HepG2 (cell line): Measurements from ENCODE around the gene PPP1R14D. TPM values are rescaled to one million over a fixed set of nuclear protein-coding genes. Genes with fewer than 3 reads are reported as not detected.

ENCODE experiments used
- ARNTL ChIP-seq: sonication (generic); formaldehyde crosslinking; IDR thresholded peaks from 2 replicates; pipeline ENCODE4 v1.4.0; 2020; ENCODE audit warnings: mild to moderate bottlenecking, missing genetic modification reagents
- BRCA1 ChIP-seq: sonication (generic); formaldehyde crosslinking; IDR thresholded peaks from 2 replicates; pipeline ENCODE4 v1.4.0; 2020; ENCODE audit warnings: missing genetic modification reagents
- FOXP4 ChIP-seq: sonication (generic); formaldehyde crosslinking; IDR thresholded peaks from 2 replicates; pipeline ENCODE4 v1.4.0; 2020; ENCODE audit warnings: missing genetic modification reagents
- JUNB ChIP-seq: sonication (generic); formaldehyde crosslinking; IDR thresholded peaks from 2 replicates; pipeline ENCODE4 v1.8.0; 2022; ENCODE audit warnings: missing genetic modification reagents, mild to moderate bottlenecking, borderline replicate concordance
- MAX ChIP-seq: IDR thresholded peaks from 2 replicates; pipeline ENCODE4 v1.6.1; 2012; ENCODE audit warnings: inconsistent platforms
- NFAT5 ChIP-seq: sonication (generic); formaldehyde crosslinking; IDR thresholded peaks from 2 replicates; pipeline ENCODE4 v1.4.0; 2020; ENCODE audit warnings: missing genetic modification reagents
- NFRKB ChIP-seq: fragments of 450-650 bp; IDR thresholded peaks from 2 replicates; pipeline ENCODE4 v1.6.1; 2017
- PHF8 ChIP-seq: sonication (generic); formaldehyde crosslinking; IDR thresholded peaks from 2 replicates; pipeline ENCODE4 v1.5.0; 2020; ENCODE audit warnings: missing genetic modification reagents
- RFXANK ChIP-seq: IDR thresholded peaks from 2 replicates; pipeline ENCODE4 v1.6.1; 2016
- TOE1 ChIP-seq: sonication (generic); formaldehyde crosslinking; IDR thresholded peaks from 2 replicates; pipeline ENCODE4 v1.4.0; 2020; ENCODE audit warnings: mild to moderate bottlenecking, missing genetic modification reagents
- YY1 ChIP-seq: IDR thresholded peaks from 2 replicates; pipeline ENCODE4 v1.6.1; 2011; ENCODE audit warnings: low read length, low read depth, moderate library complexity, mild to moderate bottlenecking; ENCODE audit not compliant: insufficient read depth, insufficient replicate concordance
- ZBTB49 ChIP-seq: sonication (generic); formaldehyde crosslinking; IDR thresholded peaks from 2 replicates; pipeline ENCODE4 v1.4.0; 2020; ENCODE audit warnings: missing genetic modification reagents, borderline replicate concordance
- ZNF20 ChIP-seq: sonication (generic); formaldehyde crosslinking; IDR thresholded peaks from 2 replicates; pipeline ENCODE4 v1.4.0; 2020; ENCODE audit warnings: mild to moderate bottlenecking, moderate library complexity, missing genetic modification reagents
- ZNF264 ChIP-seq: sonication (generic); formaldehyde crosslinking; IDR thresholded peaks from 2 replicates; pipeline ENCODE4 v1.4.0; 2020; ENCODE audit warnings: missing genetic modification reagents
- ZNF446 ChIP-seq: sonication (generic); formaldehyde crosslinking; IDR thresholded peaks from 2 replicates; pipeline ENCODE4 v1.5.0; 2020; ENCODE audit warnings: mild to moderate bottlenecking, missing genetic modification reagents
- ZNF501 ChIP-seq: sonication (generic); formaldehyde crosslinking; IDR thresholded peaks from 2 replicates; pipeline ENCODE4 v1.5.1; 2020; ENCODE audit warnings: mild to moderate bottlenecking, moderate library complexity, missing genetic modification reagents
- ZNF512B ChIP-seq: sonication (generic); formaldehyde crosslinking; IDR thresholded peaks from 2 replicates; pipeline ENCODE4 v1.5.1; 2020; ENCODE audit warnings: missing genetic modification reagents, mild to moderate bottlenecking, borderline replicate concordance
- polyA plus RNA-seq, 8 experiments: library from polyadenylated mRNA; depleted of rRNA in 3 of 8; stranded (reverse) in 7 of 8; unstranded in 1 of 8; fragments of >200 nt; fragmentation: Illumina TruSeq in 4 of 8; extraction: Trizol in 4 of 8; gene quantifications; 2 replicates each; pipeline versions ENCODE4 v1.2.1 to v1.2.3, GENCODE V29; 2011 to 2016; ENCODE audit warnings: low read depth in 4 of 8, missing spikeins in 1 of 8, mixed read lengths in 1 of 8; ENCODE audit not compliant: insufficient read depth in 1 of 8
- total RNA-seq, 5 experiments: library from RNA; depleted of rRNA; stranded (reverse); fragments of >200 nt; fragmentation: Illumina TruSeq; extraction: Trizol; gene quantifications; 2 replicates each; pipeline ENCODE4 v1.2.3, GENCODE V29; 2016; ENCODE audit warnings: low read depth in 1 of 5

Gene PPP1R14D
- total and polyA plus RNA-seq, 2 of the 13 experiments (the other 11 are each of a cell fraction or from before 2014, with no cell fraction given), result 0.53 to 0.55 TPM

GRCh38 chr15:40845511-40846284, 17.2 kb upstream of the PPP1R14D start (continued):
- TF ChIP-seq YY1 (no peak), ZNF512B (CRISPR knock-in tag) (no peak), NFRKB (no peak), ZBTB49 (CRISPR knock-in tag) (no peak), ZNF20 (CRISPR knock-in tag) (no peak), ZNF264 (no peak), PHF8 (CRISPR knock-in tag) (no peak), MAX (no peak), TOE1 (CRISPR knock-in tag) (no peak), RFXANK (no peak), NFAT5 (no peak), ZNF446 (no peak), FOXP4 (CRISPR knock-in tag) (peak; percentile 51; the same call in 1 of the 2 replicates), ARNTL (CRISPR knock-in tag) (0 out of 2 replicates have a peak, but pooled peaks have one; percentile 28), JUNB (CRISPR knock-in tag) (peak; percentile 95), BRCA1 (CRISPR knock-in tag) (no peak), ZNF501 (CRISPR knock-in tag) (no peak)
